GM19043 (cell line): ENCODE measurements around the gene LILRA6.
"Not testable (repeated sequence)": the region's sequence is repeated elsewhere in the genome, so short reads cannot be mapped to it uniquely, and the experiment has no call there.

Source experiments
- ATAC-seq: cut with Tn5 transposase; IDR thresholded peaks from one replicate; pipeline ENCODE4 v1.9.1; 2021; ENCODE audit warnings: low read depth; ENCODE audit not compliant: unreplicated experiment

Gene LILRA6

DNA sequence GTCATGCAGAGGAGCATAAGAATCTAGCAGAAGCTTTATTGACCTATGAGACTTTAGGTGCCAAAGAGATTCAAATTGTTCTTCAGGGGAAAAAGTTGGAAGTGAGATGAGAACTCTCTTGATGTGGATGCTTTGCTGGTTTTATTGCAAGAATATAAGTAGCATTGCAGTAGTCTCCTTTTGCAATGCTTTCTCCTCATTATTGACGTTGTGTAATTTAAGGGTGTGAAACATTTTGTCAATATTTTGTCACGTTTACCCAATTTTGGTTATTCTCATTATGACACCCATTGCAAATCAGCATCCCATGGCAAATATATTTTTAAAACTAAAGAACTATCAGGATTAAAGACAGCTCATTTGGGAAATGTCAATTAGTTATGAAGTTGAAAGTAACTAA, 26.3 kb upstream of the LILRA6 start:
- ATAC-seq = no peak

DNA sequence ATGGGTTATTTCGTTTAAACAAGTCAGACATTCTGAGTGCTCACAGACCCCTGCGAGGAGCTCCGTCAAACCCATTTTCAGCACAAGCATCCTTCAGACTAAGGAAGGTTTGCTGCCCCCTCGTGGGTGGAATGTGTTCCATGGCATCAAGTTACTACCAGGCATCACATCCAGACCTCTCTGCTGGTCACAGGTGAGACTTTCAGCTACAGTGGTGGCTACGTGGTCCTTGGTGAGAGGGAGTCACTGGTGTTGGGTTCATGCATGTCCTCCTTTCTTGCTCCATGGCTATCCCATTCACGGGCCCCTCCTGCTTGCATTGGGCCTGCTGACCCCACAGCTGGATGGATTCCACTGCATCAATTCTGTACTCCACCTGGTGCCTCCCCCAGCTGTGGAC, 23.5 kb upstream of the LILRA6 start:
- no peak for ATAC-seq

- ATAC-seq = no peak
Measured at GRCh38 chr19:54262470-54262869, 19.9 kb upstream of the LILRA6 start.

DNA sequence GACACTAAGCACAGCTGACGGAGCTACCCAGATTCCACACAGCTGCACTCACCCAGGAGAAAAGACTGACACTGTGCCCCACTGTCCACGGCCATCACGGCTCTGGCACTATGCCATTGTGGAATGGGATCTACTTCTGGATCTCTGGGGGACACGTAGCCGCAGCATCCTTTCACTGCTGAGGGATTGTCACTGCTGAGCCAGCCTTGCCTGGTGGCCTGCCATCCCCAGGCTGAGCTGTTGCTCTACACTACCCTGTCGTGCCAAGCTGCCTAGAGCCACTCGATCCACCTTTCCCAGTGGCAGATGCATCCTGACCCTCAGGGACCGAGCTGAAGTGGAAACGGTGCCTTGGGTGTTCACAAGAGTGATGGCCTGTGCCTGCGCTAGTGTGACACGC, 19.5 kb upstream of the LILRA6 start:
- no peak for ATAC-seq

DNA sequence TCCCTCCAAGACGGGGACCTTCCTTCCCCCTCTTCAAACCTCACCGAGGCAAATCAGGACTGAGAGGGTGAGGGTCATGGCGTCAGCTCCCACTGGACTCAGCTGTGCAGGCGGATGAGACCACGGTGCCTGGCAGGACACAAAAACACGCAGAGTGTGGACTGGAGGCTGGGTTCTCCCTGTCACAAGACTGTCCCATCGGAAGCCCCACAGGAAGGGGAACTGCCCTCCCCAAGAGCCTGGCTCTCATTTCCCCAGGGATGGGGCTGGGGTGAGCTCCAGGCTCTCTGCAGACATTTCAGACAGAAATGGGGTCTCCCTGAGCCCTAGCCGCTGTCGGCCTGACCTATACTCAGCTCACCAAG, 14.5 kb upstream of the LILRA6 start, which contains the start of gene LILRB5:
Gene LILRB5 (minus strand): TSS at position 158 of the 365 bp plus-strand sequence. CDS start 80 bp downstream, at position 78.
- ATAC-seq = no peak

DNA sequence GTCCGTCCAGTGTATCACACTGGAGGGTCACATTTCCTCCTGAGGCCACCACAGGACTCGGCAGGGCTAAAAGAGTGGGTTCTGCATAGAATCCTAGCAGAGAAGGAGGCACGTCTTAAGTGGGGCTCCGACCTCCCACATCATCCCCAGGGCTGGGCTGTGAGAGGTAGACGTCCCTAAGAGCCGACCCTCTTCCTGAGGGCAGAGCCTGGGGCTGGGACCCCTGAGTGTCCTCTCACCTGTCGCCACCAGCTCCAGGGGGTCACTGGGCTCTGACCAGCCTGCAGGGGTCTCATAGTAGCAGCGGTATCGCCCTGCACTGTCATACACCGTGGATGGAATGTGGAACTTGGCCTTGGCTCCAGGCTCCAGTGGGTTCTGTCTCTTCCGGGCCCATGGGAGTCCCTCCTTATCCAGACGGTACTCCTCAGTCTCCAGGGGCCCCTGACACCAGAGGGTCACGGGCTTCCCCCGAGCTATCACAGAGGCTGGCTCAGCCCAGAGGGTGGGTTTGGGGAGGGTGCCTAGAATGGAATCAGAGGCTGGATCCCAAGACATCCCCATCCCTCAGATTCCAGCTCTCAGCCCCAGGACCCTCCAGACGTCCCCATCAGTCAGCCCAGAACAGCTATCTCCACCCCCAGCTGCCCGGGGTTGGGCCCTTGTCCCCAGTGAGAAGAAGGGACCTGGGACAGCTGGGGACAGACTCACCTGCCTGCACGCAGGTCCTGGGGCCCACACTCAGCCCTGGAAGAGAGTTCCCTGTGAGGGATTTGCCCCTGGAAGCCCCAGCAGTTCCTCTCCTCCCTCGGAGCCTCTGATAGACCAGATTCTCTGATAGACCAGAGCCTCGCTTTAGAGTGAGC, 13.9 kb upstream of the LILRA6 start:
- no peak for ATAC-seq

DNA sequence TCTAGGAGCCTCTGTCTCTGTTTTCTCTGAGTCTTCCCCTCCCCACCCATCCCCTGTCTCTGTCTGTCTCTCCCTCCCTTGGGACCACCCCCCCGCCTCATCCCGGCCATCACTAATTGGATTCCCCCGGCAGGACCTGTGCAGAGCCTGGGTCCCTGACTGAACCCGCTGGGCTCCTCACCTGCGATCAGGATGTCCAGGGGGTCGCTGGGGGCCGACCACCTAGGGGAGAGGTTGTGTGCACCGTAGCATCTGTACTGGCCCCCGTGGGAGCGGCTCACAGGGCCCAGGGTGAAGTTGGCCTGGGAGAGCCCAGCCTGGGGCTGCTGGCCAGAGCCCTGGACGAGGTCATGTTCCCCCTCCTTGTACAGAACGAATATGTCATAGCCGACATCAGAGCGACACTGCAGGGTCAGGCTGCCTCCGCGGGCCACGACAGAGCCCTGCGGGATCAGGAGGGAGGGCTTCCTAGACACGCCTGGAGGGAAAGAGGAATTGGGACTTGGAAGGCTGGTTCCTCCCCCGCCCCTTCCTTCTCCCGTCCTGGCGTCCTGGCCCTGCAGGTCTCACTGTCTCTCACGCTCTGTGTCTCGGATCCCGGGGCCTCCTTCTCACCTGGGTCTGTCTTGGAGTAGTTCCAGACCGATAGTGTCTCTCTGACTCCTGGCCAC, 12.7 kb upstream of the LILRA6 start:
- no peak for ATAC-seq

GRCh38 chr19:54254195-54254906, 11.8 kb upstream of the LILRA6 start:
- ATAC-seq = no peak

- ATAC-seq = no peak
Measured at GRCh38 chr19:54253331-54254194, 11.0 kb upstream of the LILRA6 start.

- ATAC-seq = no peak
Measured at GRCh38 chr19:54252845-54253244, 10.3 kb upstream of the LILRA6 start.

DNA sequence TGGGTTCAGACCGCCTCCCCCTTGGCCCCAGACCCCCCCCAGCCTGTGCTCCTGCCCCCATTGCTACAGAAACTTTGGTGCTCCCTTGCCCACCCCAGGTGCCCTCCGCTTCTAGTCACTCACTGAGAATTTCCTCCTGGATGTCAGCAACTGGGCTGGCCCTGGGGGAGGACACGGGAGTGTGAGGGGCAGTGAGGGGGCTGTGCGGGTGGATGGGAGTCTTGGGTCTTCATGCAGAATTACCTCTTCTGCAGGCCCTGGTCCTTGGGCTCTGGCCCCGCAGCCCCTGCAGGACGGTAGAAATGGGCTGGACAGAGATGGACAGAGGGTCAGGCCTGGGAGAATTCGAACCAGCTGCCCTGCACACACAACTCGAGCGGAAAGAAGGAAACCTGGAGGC, 9.7 kb upstream of the LILRA6 start:
- no peak for ATAC-seq

DNA sequence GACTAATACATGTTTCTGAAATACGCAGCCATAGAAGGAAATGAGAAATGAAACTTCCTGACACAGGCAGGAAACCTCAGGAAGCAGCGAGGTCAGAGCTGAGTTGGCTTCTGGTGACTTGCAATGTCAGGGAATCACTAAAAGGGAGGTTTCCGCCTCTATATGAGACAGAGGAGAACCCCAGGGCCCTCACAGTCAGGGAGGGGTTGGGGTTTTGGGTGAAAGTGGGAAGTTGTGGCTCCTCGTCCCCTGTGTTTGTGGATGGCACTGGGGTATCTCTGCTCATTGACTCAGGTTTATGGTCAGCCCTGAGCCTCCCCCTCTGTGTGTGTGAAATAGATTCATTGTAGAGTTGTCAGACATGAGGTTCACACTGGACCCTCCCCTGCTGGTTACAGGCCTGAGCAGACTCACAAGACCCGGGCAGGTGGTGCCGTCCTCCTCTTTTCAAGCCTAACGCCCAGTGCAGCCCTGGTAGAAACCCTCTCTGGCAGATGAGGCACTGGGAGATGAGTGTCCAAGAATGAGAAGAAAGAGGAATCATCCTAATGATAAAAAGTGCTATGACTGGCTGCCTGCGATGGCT, 5.5 kb upstream of the LILRA6 start:
- no peak for ATAC-seq

DNA sequence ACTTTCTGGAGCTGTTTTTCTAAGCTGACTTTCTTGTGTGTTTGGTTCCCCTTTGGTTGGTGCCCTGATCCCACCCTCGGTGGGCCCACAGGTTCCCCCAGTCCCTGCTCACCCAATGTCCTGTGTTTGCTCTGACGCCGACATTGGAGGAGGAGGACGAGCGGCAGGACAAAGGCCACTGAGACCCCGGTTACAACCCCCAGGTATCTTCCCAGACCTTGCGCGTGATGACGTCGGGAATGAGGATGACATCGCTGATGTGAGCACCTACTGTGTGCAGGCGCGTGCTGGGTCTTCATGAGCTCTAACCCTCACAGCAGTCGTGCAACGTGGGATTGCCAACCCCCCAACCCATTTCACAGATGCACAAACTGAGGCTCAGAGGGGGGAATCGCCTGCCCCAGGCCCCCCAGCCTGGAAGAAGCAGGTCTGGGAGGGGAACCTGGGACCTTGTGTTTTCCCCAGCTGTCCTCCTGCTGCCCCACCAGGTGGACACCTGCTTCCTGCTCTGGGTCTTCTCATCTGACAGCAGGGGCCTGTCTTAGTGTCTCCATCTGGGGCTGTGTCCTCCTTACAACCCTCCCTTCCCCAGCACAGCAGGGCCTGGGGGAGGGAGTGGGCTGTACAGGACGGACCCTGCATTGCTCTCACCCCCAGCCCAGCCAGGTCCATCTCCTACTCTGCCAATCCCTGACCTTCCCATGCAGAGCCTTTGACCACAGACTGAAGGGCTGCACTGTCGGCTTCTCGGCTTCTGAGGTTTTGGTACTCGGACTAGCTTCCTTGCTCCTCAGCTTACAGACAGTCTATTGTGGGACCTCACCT, 4.7 kb upstream of the LILRA6 start:
- ATAC-seq = no peak

DNA sequence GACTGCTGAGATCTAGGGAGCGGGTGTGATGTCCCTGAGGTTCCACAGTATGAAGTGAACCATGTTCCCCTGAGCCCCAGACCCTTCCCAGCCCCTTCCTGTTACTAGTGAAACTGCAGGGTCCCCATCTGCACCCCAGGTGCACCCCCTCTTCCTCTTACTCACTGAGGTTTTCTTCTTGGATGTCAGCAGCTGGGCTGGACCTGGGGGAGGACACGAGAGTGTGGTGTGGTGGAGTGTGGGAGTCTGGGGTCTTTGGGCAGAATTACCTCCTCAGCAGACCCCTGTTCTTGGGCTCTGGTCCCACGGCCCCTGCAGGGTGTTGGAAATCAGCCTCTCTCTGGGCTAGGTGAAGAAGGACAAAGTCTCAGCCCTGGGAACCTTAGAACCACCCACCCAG, 3.3 kb upstream of the LILRA6 start:
- ATAC-seq = no peak

DNA sequence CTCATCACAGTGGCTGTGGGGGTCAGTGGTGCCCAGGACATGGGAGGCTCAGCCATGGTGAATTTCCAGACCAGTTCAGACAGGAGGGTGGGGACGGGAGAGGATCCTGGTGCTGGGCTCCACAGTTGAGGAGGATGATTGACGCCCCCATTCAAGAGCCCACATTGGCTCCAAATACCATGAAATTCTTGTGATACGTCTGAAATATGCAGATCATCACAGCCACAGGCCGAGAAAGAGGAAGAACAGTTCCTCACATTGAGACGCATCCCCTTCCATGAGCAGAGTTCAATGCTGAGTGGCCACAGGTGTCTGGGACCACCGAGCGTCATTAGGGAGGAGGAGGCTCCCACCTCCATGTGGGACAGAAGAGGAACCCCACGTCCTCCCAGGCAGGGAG, 1.2 kb upstream of the LILRA6 start:
- ATAC-seq = not testable (repeated sequence)

DNA sequence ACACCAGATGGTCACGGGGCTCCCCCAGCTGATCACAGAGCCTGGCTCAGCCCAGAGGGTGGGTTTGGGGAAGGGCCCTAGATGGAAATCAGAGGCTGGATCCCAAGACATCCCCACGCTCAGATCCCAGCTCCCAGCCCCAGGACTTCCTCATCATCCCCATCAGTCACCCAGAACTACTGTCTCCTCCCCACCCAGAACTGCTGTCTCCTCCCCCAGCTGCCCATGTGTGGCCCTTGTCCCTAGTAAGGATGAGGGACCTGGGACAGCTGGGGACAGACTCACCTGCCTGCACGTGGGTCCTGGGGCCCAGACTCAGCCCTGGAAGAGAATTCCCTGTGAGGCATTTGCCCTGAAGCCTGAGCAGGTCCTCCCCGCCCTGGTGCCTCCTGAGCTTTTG, 356 bp downstream of the LILRA6 start:
- ATAC-seq = not testable (repeated sequence)

DNA sequence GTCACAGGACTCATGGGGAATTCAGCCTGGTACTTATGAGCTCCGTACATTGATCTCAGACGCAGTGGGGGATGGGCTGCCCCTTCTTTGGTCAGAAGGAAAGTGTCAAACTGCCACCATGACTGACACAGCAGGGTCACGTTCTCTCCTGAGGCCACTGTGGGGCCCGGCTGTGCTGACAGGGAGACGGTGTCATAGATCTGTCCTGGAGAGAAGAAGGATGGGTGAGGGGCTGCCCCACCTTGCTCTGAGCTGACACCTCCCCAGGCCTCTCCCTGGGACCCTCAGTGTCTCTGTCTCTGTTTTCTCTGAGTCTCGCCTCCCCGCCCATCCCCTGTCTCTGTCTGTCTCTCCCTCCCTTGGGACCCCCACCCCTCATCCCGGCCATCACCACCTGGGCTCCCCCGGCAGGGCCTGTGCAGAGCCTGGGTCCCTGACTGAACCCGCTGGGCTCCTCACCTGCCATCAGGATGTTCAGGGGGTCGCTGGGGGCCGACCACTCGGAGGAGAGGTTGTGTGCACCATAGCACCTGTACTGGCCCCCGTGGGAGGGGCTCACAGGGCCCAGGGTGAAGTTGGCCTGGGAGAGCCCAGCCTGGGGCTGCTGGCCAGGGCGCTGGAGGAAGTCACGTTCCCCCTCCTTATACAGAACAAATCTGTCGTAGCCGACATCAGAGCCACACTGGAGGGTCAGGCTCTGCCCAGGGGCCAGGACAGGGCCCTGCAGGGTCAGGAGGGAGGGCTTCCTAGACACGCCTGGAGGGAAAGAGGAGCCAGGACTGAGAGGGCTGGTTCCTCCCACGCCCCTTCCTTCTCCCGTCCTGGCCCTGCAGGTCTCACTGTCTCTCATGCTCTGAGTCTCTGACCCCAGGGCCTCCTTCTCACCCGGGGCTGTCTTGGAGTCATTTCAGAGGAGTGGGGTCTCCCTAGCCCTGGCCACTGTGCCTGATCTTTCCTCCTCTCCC, 1.9 kb downstream of the LILRA6 start:
- not testable (repeated sequence) for ATAC-seq
